Panc1 (cell line): Measurements from ENCODE around the gene QKI.

Source experiments
- CTCF ChIP-seq: fragments of 450-650 bp; IDR thresholded peaks from 2 replicates; pipeline ENCODE4 v1.5.1; 2017; ENCODE audit warnings: mild to moderate bottlenecking
- POLR2AphosphoS5 ChIP-seq: IDR thresholded peaks from 2 replicates; pipeline ENCODE4 v1.6.1; 2012; ENCODE audit warnings: mild to moderate bottlenecking, low read depth, low read length, moderate library complexity
- REST ChIP-seq, 2 experiments: IDR thresholded peaks; 2 replicates each; pipeline ENCODE4 v1.6.1; 2011 to 2012; ENCODE audit warnings: low read depth in 2 of 2, control low read depth in 1 of 2, low read length in 1 of 2, mild to moderate bottlenecking in 1 of 2, moderate library complexity in 1 of 2; ENCODE audit not compliant: insufficient read depth in 1 of 2

GRCh38 chr6:163585932-163586437 lies 171.5 kb downstream of the QKI start:
- TF ChIP-seq CTCF: no peak
- no peak for TF ChIP-seq POLR2AphosphoS5
- TF ChIP-seq REST (IDR thresholded peaks at IDR 0.05; ENCODE audit: insufficient read depth in 1 of 2, low read depth in 2 of 2, low read length in 1 of 2): 0 out of 4 replicates have a peak, but pooled peaks of 1 of the 2 experiments have one; percentile 14
